Stomach (tissue), 19 donors: ENCODE measurements around the gene GPR101. TPM values are rescaled to one million over a fixed set of nuclear protein-coding genes. Genes with fewer than 3 reads are reported as not detected.

Source experiments
- DNase-seq, 2 donors: peaks; one replicate each; pipeline versions ENCODE4 v3.0.0 to v3.0.0-alpha.2; 2013 to 2019
- H3K27ac ChIP-seq, 5 donors: fragments of 200-600 bp in 4 of 5; sonication (generic) in 4 of 5; one replicate each; pipeline ENCODE4 v1.5.1; 2013 to 2019; ENCODE audit warnings: mild to moderate bottlenecking in 1 of 5, moderate library complexity in 1 of 5
- H3K27me3 ChIP-seq, 3 donors: fragments of 200-600 bp; sonication (generic); one replicate each; pipeline ENCODE4 v1.5.1; 2017 to 2019; ENCODE audit warnings: mixed run types in 1 of 3
- H3K36me3 ChIP-seq, 4 donors: fragments of 200-600 bp; sonication (generic); 1 replicate in 3 of 4; 2 replicates in 1 of 4; pipeline ENCODE4 v1.5.1; 2016 to 2019
- H3K4me1 ChIP-seq, 4 donors: fragments of 200-600 bp; sonication (generic); one replicate each; pipeline ENCODE4 v1.5.1; 2016 to 2019
- H3K4me3 ChIP-seq, 4 donors: fragments of 200-600 bp; sonication (generic) in 3 of 4; one replicate each; pipeline ENCODE4 v1.5.1; 2016 to 2019; ENCODE audit warnings: mild to moderate bottlenecking in 1 of 4
- H3K9me3 ChIP-seq, 4 donors: fragments of 200-600 bp; sonication (generic); one replicate each; pipeline ENCODE4 v1.5.1; 2016 to 2019
- CTCF ChIP-seq, 7 experiments: fragments of 450-650 bp in 4 of 7; fragments of 200-600 bp in 3 of 7; sonication (generic) in 3 of 7; IDR thresholded peaks; one replicate each; pipeline ENCODE4 v1.5.1; 2016 to 2019; ENCODE audit warnings: antibody characterized with exemption in 7 of 7, control low read depth in 2 of 7, mild to moderate bottlenecking in 1 of 7
- EP300 ChIP-seq: sonication (generic); formaldehyde crosslinking; IDR thresholded peaks from one replicate; pipeline ENCODE4 v1.6.1; 2017; ENCODE audit warnings: antibody characterized with exemption
- POLR2A ChIP-seq, 4 donors: fragments of 450-650 bp; IDR thresholded peaks; one replicate each; pipeline ENCODE4 v1.6.1; 2016; ENCODE audit warnings: antibody characterized with exemption in 4 of 4, control low read depth in 2 of 4, mild to moderate bottlenecking in 1 of 4, moderate library complexity in 1 of 4
- POLR2AphosphoS5 ChIP-seq, 3 donors: sonication (generic); formaldehyde crosslinking; IDR thresholded peaks; one replicate each; pipeline ENCODE4 v1.6.1; 2016; ENCODE audit warnings: antibody characterized with exemption in 3 of 3
- WGBS, 5 donors: extraction: QIAGEN DNeasy Blood & Tissue Kit in 3 of 5; methylation state at CpG; one replicate each; pipeline versions ENCODE4 v1.1.5 to v1.1.7; 2013 to 2018; 5-methylcytosine and 5-hydroxymethylcytosine counted together
- intact Hi-C: fragments of 100-400 bp; cut with DNase I; formaldehyde crosslinking; loops from one replicate; pipeline ENCODE4 v1.15.1; 2023; ENCODE audit warnings: low total_unique reads
- long read RNA-seq, 10 donors: transcript quantifications; one replicate each; lab custom pipeline, GENCODE V29; 2026
- polyA plus RNA-seq, 3 donors: library from polyadenylated mRNA; stranded (reverse); fragments of 200-250 nt; gene quantifications; one replicate each; pipeline ENCODE4 v1.2.3, GENCODE V29; 2013
- total RNA-seq, 5 donors: library from RNA; depleted of rRNA; stranded (reverse); fragments of >200 nt; gene quantifications; one replicate each; pipeline versions ENCODE4 v1.1.0 to v1.2.3, GENCODE V29; 2014 to 2016
- donor health status: healthy with polysubstance abuse.
- donor health status: Bipolar disorder and iron deficiency.
- donor health status: healthy.

The GPR101 gene
- total RNA-seq: not detected
- polyA plus RNA-seq: not detected
- long read RNA-seq, donor 1: 0 reads
- long read RNA-seq, donor 2: 0 reads
- long read RNA-seq, donor 3: 0 reads
- long read RNA-seq, donor 4: 0 reads
- long read RNA-seq, donor 5: 0 reads
- long read RNA-seq, donor 6: 0 reads
- long read RNA-seq, donor 7: 0 reads
- long read RNA-seq, donor 8: 0 reads
- long read RNA-seq, donor 9: 0 reads
- long read RNA-seq, donor 10: 0 reads

- peak within 1 kb of the TSS; percentile 11 to 36 (median 20) for H3K4me3 ChIP-seq
Observed at GRCh38 chrX:137033774-137034507, at the start of gene GPR101. Gene GPR101 (minus strand): TSS chrX:137033995. CDS start chrX:137031674, 2,321 bp downstream.

GRCh38 chrX:137081239-137081638 lies 47.4 kb upstream of the GPR101 start:
- Histone ChIP-seq H3K27ac (no peak overlapping the region), H3K36me3 (no peaks in the 10 kb centered on the region), H3K27me3 (no peaks in the 10 kb centered on the region), H3K4me1 (no peaks in the 10 kb centered on the region), H3K4me3 (no peak overlapping the region), H3K9me3 (peaks cover 0 to 12% (median 2%) of the 10 kb centered on the region in 4 donors)
- TF ChIP-seq POLR2A (IDR thresholded peaks at IDR 0.05) (no peak), EP300 (no peak), CTCF (IDR thresholded peaks at IDR 0.05) (no peak), POLR2AphosphoS5 (IDR thresholded peaks at IDR 0.05) (no peak)
- intact Hi-C loops: no loop called here
- DNase-seq: no peak
- WGBS, 5 donors: 67 to 87% (median 84%) methylated on average over 2 of the region's 2 CpGs

More at GRCh38 chrX:137033774-137034507, at the start of gene GPR101:
- no peak for TF ChIP-seq POLR2AphosphoS5 (IDR thresholded peaks at IDR 0.05)
- no peak for TF ChIP-seq EP300
- Histone ChIP-seq H3K9me3 (no peaks in the 10 kb centered on the region), H3K4me1 (peaks cover 0 to 31% (median 18%) of the 10 kb centered on the region in 4 donors), H3K27me3 (peaks cover 4 to 70% (median 53%) of the 10 kb centered on the region in 3 donors), H3K27ac (no peak within 1 kb of the TSS), H3K36me3 (no peaks in the 10 kb centered on the region)
- peak in 1 of 2 donors; percentile 16 for DNase-seq
- intact Hi-C loops: no loop called here
- WGBS, 5 donors: 3 to 47% (median 10%) methylated on average over 13 to 67 of the region's 68 CpGs

GRCh38 chrX:137072396-137072795 lies 38.6 kb upstream of the GPR101 start:
- Histone ChIP-seq H3K4me3 (no peak overlapping the region), H3K9me3 (no peaks in the 10 kb centered on the region), H3K27me3 (no peaks in the 10 kb centered on the region), H3K36me3 (no peaks in the 10 kb centered on the region), H3K27ac (no peak overlapping the region), H3K4me1 (no peaks in the 10 kb centered on the region)
- intact Hi-C loops: no loop called here
- TF ChIP-seq EP300: no peak
- TF ChIP-seq CTCF (IDR thresholded peaks at IDR 0.05): no peak
- no peak for TF ChIP-seq POLR2AphosphoS5 (IDR thresholded peaks at IDR 0.05)
- no peak for TF ChIP-seq POLR2A (IDR thresholded peaks at IDR 0.05)
- DNase-seq: no peak
- WGBS, 5 donors: 28 to 88% (median 67%) methylated on average over 1 of the region's 1 CpG

GRCh38 chrX:137071596-137071995 lies 37.8 kb upstream of the GPR101 start:
- TF ChIP-seq POLR2AphosphoS5 (IDR thresholded peaks at IDR 0.05) (no peak), POLR2A (IDR thresholded peaks at IDR 0.05) (no peak), EP300 (no peak), CTCF (IDR thresholded peaks at IDR 0.05) (no peak)
- no peaks in the 10 kb centered on the region for H3K9me3 ChIP-seq
- H3K27ac ChIP-seq: no peak overlapping the region
- H3K4me1 ChIP-seq: no peaks in the 10 kb centered on the region
- H3K4me3 ChIP-seq: no peak overlapping the region
- WGBS, 5 donors: 40 to 63% (median 48%) methylated on average over 2 of the region's 2 CpGs
- no peaks in the 10 kb centered on the region for H3K27me3 ChIP-seq
- intact Hi-C loops: no loop called here
- no peak for DNase-seq
- no peaks in the 10 kb centered on the region for H3K36me3 ChIP-seq
